H1 (cell line): ENCODE results near the gene GRAMD1B.

Source experiments
- CHD1 ChIP-seq: IDR thresholded peaks from 2 replicates; pipeline ENCODE4 v1.6.1; 2012; ENCODE audit warnings: low read depth, low read length, improper control_type of control experiment
- CTCF ChIP-seq, 3 experiments: IDR thresholded peaks; 1 replicate in 2 of 3; 2 replicates in 1 of 3; pipeline versions ENCODE4 v1.5.1 to v1.6.1; 2011; ENCODE audit warnings: low read length in 3 of 3, mild to moderate bottlenecking in 3 of 3, inconsistent platforms in 2 of 3, low read depth in 1 of 3, moderate library complexity in 1 of 3; ENCODE audit not compliant: insufficient read depth in 1 of 3; ENCODE audit errors: control extremely low read depth in 1 of 3
- GTF2F1 ChIP-seq: IDR thresholded peaks from 2 replicates; pipeline ENCODE4 v1.6.1; 2012; ENCODE audit warnings: low read depth, low read length, improper control_type of control experiment, borderline replicate concordance
- JUND ChIP-seq: IDR thresholded peaks from 2 replicates; pipeline ENCODE4 v1.6.1; 2011; ENCODE audit warnings: mild to moderate bottlenecking, improper control_type of control experiment, low read length
- KDM5A ChIP-seq: fragments of 200-600 bp; IDR thresholded peaks from 2 replicates; pipeline ENCODE4 v1.7.1; 2012; ENCODE audit warnings: mild to moderate bottlenecking, low read length, inconsistent platforms, mixed read lengths
- POLR2A ChIP-seq, 2 experiments: IDR thresholded peaks; 1 replicate in 1 of 2; 2 replicates in 1 of 2; pipeline ENCODE4 v1.6.1; 2011; ENCODE audit warnings: low read depth in 2 of 2, low read length in 2 of 2, mild to moderate bottlenecking in 2 of 2; ENCODE audit errors: control extremely low read depth in 1 of 2
- SAP30 ChIP-seq: fragments of 300-600 bp; sonication (generic); IDR thresholded peaks from 2 replicates; pipeline ENCODE4 v1.7.1; 2012; ENCODE audit warnings: low read length, moderate library complexity, mild to moderate bottlenecking, inconsistent platforms; ENCODE audit not compliant: insufficient read depth, insufficient replicate concordance
- SP1 ChIP-seq: IDR thresholded peaks from 2 replicates; pipeline ENCODE4 v1.6.1; 2011; ENCODE audit warnings: low read depth, low read length
- TBP ChIP-seq: IDR thresholded peaks from 2 replicates; pipeline ENCODE4 v1.6.1; 2011; ENCODE audit warnings: low read depth, low read length, improper control_type of control experiment
- ZNF274 ChIP-seq: IDR thresholded peaks from 2 replicates; pipeline ENCODE4 v1.7.0; 2012; ENCODE audit warnings: low read length, borderline replicate concordance; ENCODE audit errors: extremely low read depth

- TF ChIP-seq KDM5A, result no peak
- no peak for TF ChIP-seq TBP
- no peak for TF ChIP-seq JUND
- no peak for TF ChIP-seq POLR2A (IDR thresholded peaks at IDR 0.05; ENCODE audit: control extremely low read depth in 1 of 2, low read depth in 2 of 2, low read length in 2 of 2)
- TF ChIP-seq GTF2F1, result no peak
- no peak for TF ChIP-seq ZNF274
- no peak for TF ChIP-seq CTCF (IDR thresholded peaks at IDR 0.05; ENCODE audit: control extremely low read depth in 1 of 3, insufficient read depth in 1 of 3, low read depth in 1 of 3, low read length in 3 of 3)
- no peak for TF ChIP-seq CHD1
- TF ChIP-seq SAP30, result no peak
- no peak for TF ChIP-seq SP1
Measured at GRCh38 chr11:123547180-123547579, 117.1 kb downstream of the GRAMD1B start.
